Esophagus muscularis mucosa (tissue), 4 donors: ENCODE data around the gene CCDC116. TPM values are rescaled to one million over a fixed set of nuclear protein-coding genes. Genes with fewer than 3 reads are reported as not detected.
A peak's percentile ranks its signal among the peaks of the same experiment; 100 is the strongest.
"Not testable (repeated sequence)": the region's sequence is repeated elsewhere in the genome, so short reads cannot be mapped to it uniquely, and the experiment has no call there.

Experiments
- DNase-seq: peaks from one replicate; pipeline ENCODE4 v3.0.0-alpha.2; 2017; ENCODE audit errors: extremely low spot score
- H3K27ac ChIP-seq, 4 donors: fragments of 200-600 bp; sonication (generic); replicated peaks in 1 of 4; 1 replicate in 3 of 4; 2 replicates in 1 of 4; pipeline ENCODE4 v1.5.1; 2016 to 2019; ENCODE audit warnings: mild to moderate bottlenecking in 1 of 4
- H3K27me3 ChIP-seq, 4 donors: fragments of 200-600 bp; sonication (generic); one replicate each; pipeline versions ENCODE4 v1.5.1 to v1.6.0; 2016 to 2019
- H3K36me3 ChIP-seq, 4 donors: fragments of 200-600 bp; sonication (generic); one replicate each; pipeline ENCODE4 v1.5.1; 2016 to 2019
- H3K4me1 ChIP-seq, 4 donors: fragments of 200-600 bp; sonication (generic); one replicate each; pipeline ENCODE4 v1.5.1; 2016 to 2019
- H3K4me3 ChIP-seq, 4 donors: fragments of 200-600 bp; sonication (generic); 1 replicate in 2 of 4; 2 replicates in 2 of 4; pipeline ENCODE4 v1.5.1; 2016 to 2019; ENCODE audit warnings: mild to moderate bottlenecking in 4 of 4, moderate library complexity in 1 of 4
- H3K9me3 ChIP-seq, 4 donors: fragments of 200-600 bp; sonication (generic); 1 replicate in 3 of 4; 2 replicates in 1 of 4; pipeline ENCODE4 v1.5.1; 2016 to 2019
- CTCF ChIP-seq, 3 experiments: fragments of 200-600 bp in 2 of 3; fragments of 450-650 bp in 1 of 3; sonication (generic) in 2 of 3; IDR thresholded peaks; one replicate each; pipeline ENCODE4 v1.5.1; 2017 to 2019; ENCODE audit warnings: antibody characterized with exemption in 3 of 3, mild to moderate bottlenecking in 2 of 3, moderate library complexity in 1 of 3
- EP300 ChIP-seq: sonication (generic); formaldehyde crosslinking; IDR thresholded peaks from one replicate; pipeline ENCODE4 v1.6.1; 2017; ENCODE audit warnings: antibody characterized with exemption
- POLR2A ChIP-seq: fragments of 450-650 bp; IDR thresholded peaks from one replicate; pipeline ENCODE4 v1.6.1; 2017; ENCODE audit warnings: antibody characterized with exemption, moderate library complexity, mild to moderate bottlenecking, low read depth
- POLR2AphosphoS5 ChIP-seq, 2 donors: sonication (generic); formaldehyde crosslinking; IDR thresholded peaks; one replicate each; pipeline ENCODE4 v1.6.1; 2017; ENCODE audit warnings: antibody characterized with exemption in 2 of 2
- WGBS: methylation state at CpG from one replicate; pipeline ENCODE4 v1.1.5; 2018; 5-methylcytosine and 5-hydroxymethylcytosine counted together
- intact Hi-C: fragments of 100-400 bp; cut with DNase I; formaldehyde crosslinking; loops from one replicate; pipeline ENCODE4 v1.15.1; 2023
- total RNA-seq, 4 donors: library from RNA; depleted of rRNA; stranded (reverse); fragments of >200 nt; gene quantifications; one replicate each; pipeline versions ENCODE4 v1.1.0 to v1.2.1, GENCODE V29; 2016

Gene CCDC116
- total RNA-seq, 4 donors from 2014 or later = 0.26 to 0.99 (median 0.55) TPM

DNA sequence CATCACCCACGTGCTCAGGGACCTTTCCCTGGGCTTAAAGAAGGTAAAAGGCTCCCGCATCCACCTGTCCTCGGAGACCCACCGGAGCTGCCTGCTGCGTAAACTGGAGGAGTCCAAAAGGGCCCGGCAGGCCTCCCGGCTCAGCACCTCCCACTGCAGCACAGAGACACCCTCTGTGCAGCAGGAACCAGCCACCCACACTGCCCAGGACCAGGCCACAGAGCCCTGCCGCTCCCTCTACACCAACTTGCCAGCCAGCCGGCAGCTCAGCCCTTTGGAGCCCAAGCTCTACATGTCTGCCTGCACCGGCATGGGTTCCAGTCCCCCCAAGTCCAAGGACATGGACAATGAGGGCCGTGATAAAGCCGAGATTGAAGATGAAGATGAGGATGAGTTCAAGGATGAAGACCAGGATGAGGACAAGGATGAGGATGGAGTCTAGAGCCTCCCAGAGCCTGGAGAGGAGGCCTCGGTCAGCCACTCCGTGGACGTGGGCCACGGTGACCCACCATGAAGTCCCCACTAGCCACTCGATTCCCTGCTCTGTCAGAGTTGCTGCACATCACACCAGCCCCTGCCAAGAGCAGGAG lies 4.2 kb downstream of the CCDC116 start:
- no peak overlapping the region for H3K4me3 ChIP-seq
- no peaks in the 10 kb centered on the region for H3K36me3 ChIP-seq
- no peaks in the 10 kb centered on the region for H3K9me3 ChIP-seq
- whole genome bisulfite sequencing = 91% methylated on average over 17 of the region's 17 CpGs
- peaks cover 6 to 10% (median 8%) of the 10 kb centered on the region in 4 donors for H3K4me1 ChIP-seq
- H3K27ac ChIP-seq = no peak overlapping the region
- no peak for TF ChIP-seq EP300
- no peak for TF ChIP-seq POLR2AphosphoS5 (IDR thresholded peaks at IDR 0.05)
- TF ChIP-seq CTCF (IDR thresholded peaks at IDR 0.05) = no peak
- TF ChIP-seq POLR2A = no peak
- intact Hi-C loops = no loop called here
- no peak for DNase-seq
- no peaks in the 10 kb centered on the region for H3K27me3 ChIP-seq

DNA sequence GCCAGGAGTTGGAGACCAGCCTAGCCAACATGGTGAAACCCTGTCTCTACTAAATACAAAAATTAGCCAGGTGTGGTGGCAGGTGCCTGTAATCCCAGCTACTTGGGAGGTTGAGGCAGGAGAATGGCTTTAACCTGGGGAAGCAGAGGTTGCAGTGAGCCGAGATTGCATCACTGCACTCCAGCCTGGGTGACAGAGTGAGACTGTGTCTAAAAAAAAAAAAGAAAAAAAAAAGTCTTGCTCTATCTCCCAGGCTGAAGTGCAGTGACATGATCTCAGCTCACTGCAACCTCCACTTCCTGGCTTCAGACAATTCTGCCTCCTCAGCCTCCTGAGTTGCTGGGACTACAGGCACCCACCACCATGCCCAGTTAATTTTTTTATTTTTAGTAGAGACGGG lies 4.9 kb downstream of the CCDC116 start:
- H3K9me3 ChIP-seq, intact Hi-C loops: not testable (repeated sequence)
- H3K4me1 ChIP-seq = peaks cover 6 to 13% (median 10%) of the 10 kb centered on the region in 4 donors

DNA sequence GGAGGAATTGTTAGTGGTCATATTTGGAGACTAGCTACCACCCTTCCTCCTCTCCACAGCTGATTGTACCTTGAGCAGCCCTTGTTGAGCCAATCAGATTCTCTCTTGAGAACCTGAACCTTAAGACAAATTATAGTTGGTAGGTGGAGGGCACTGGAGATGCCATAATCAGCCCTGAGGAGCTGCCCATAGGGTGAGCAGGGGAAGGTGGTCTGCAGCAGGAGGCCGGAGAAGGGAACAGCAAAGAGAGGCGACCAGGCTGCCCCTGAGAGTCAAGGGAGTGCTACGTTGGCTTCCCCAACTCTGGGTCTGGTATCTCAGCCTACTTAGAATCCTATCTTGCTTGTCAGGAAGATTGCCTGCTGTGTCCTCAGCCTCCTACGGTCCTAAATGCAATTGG lies 6.8 kb downstream of the CCDC116 start:
- H3K9me3 ChIP-seq = no peaks in the 10 kb centered on the region
- no peak overlapping the region for H3K27ac ChIP-seq
- intact Hi-C loops = no loop called here
- DNase-seq = no peak
- TF ChIP-seq POLR2AphosphoS5 (IDR thresholded peaks at IDR 0.05) (no peak), EP300 (no peak), CTCF (IDR thresholded peaks at IDR 0.05) (no peak), POLR2A (no peak)
- H3K27me3 ChIP-seq = no peaks in the 10 kb centered on the region
- peaks cover 0 to 8% (median 3%) of the 10 kb centered on the region in 4 donors for H3K36me3 ChIP-seq
- 82% methylated on average over 3 of the region's 4 CpGs for WGBS
- H3K4me1 ChIP-seq = peaks cover 16 to 28% (median 24%) of the 10 kb centered on the region in 4 donors
- no peak overlapping the region for H3K4me3 ChIP-seq

More for the DNA sequence above, 4.9 kb downstream of the CCDC116 start:
- H3K27ac ChIP-seq, H3K27me3 ChIP-seq, DNase-seq, H3K36me3 ChIP-seq, H3K4me3 ChIP-seq: not testable (repeated sequence)
- 80% methylated on average over 2 of the region's 2 CpGs for WGBS

DNA sequence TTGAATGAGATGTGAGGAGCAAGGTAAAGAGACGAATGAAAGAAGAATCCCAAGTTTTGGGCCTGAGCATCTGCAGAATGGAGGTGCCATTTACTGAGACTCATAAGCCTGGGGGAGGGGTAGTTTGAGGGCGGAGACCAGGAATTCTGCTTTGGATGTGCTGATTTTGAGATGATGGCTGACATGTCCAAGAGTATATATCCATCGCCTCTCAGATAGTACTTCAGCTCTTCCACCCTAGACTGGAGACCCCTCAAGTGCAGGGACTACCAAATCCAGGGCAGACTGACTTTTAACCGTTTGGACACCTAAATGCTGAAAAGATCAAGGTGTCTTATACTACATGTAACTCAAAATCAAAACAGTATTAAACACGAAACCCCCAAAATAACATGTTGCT lies 8.2 kb downstream of the CCDC116 start:
- no peak for DNase-seq
- Histone ChIP-seq H3K4me3 (no peak overlapping the region), H3K36me3 (peaks cover 0 to 21% (median 10%) of the 10 kb centered on the region in 4 donors), H3K27ac (no peak overlapping the region), H3K9me3 (no peaks in the 10 kb centered on the region), H3K4me1 (peaks cover 16 to 28% (median 24%) of the 10 kb centered on the region in 4 donors), H3K27me3 (no peaks in the 10 kb centered on the region)
- intact Hi-C loops = no loop called here
- 85% methylated on average over 5 of the region's 5 CpGs for WGBS
- TF ChIP-seq EP300 (no peak), POLR2AphosphoS5 (IDR thresholded peaks at IDR 0.05) (no peak), POLR2A (no peak), CTCF (IDR thresholded peaks at IDR 0.05) (no peak)

- Histone ChIP-seq H3K36me3 (peaks cover 0 to 21% (median 10%) of the 10 kb centered on the region in 4 donors), H3K4me3 (peak overlapping the region; percentile 73 to 84 (median 75)), H3K27me3 (no peaks in the 10 kb centered on the region), H3K27ac (peak overlapping the region; percentile 14 to 83 (median 66)), H3K4me1 (peaks cover 16 to 30% (median 25%) of the 10 kb centered on the region in 4 donors), H3K9me3 (no peaks in the 10 kb centered on the region)
- TF ChIP-seq EP300 (no peak), CTCF (IDR thresholded peaks at IDR 0.05) (peak; percentile 21 to 50 (median 45))
- 5% methylated on average over 9 of the region's 9 CpGs for WGBS
- intact Hi-C loops = no loop called here
- DNase-seq = no peak
Observed at GRCh38 chr22:21641417-21641788, 8.8 kb downstream of the CCDC116 start.
